Ishikawa (cell line): ENCODE measurements around the gene RELN.

ENCODE experiments used
- CEBPB ChIP-seq: IDR thresholded peaks from 2 replicates; pipeline ENCODE4 v1.6.1; 2012
- CREB1 ChIP-seq: IDR thresholded peaks from 2 replicates; pipeline ENCODE4 v1.6.1; 2012; ENCODE audit warnings: low read depth
- EGR1 ChIP-seq: IDR thresholded peaks from 2 replicates; pipeline ENCODE4 v1.6.1; 2012
- EP300 ChIP-seq: IDR thresholded peaks from 2 replicates; pipeline ENCODE4 v1.6.1; 2012; ENCODE audit warnings: borderline replicate concordance
- FOXM1 ChIP-seq: IDR thresholded peaks from 2 replicates; pipeline ENCODE4 v1.6.1; 2012; ENCODE audit warnings: low read depth, borderline replicate concordance
- MAX ChIP-seq: IDR thresholded peaks from 2 replicates; pipeline ENCODE4 v1.6.1; 2012
- NFIC ChIP-seq: IDR thresholded peaks from 2 replicates; pipeline ENCODE4 v1.6.1; 2012
- RAD21 ChIP-seq: IDR thresholded peaks from 2 replicates; pipeline ENCODE4 v1.6.1; 2012; ENCODE audit warnings: low read depth
- REST ChIP-seq: IDR thresholded peaks from 2 replicates; pipeline ENCODE4 v1.6.1; 2012; ENCODE audit warnings: low read depth, mild to moderate bottlenecking
- TAF1 ChIP-seq: IDR thresholded peaks from 2 replicates; pipeline ENCODE4 v1.6.1; 2012; ENCODE audit warnings: low read depth, mild to moderate bottlenecking
- TCF12 ChIP-seq: IDR thresholded peaks from 2 replicates; pipeline ENCODE4 v1.6.1; 2012; ENCODE audit warnings: low read depth
- TEAD4 ChIP-seq: IDR thresholded peaks from 2 replicates; pipeline ENCODE4 v1.6.1; 2012
- USF1 ChIP-seq: IDR thresholded peaks from 2 replicates; pipeline ENCODE4 v1.6.1; 2012
- YY1 ChIP-seq: IDR thresholded peaks from 2 replicates; pipeline ENCODE4 v1.6.1; 2012; ENCODE audit warnings: low read depth
- ZBTB7A ChIP-seq: IDR thresholded peaks from 2 replicates; pipeline ENCODE4 v1.6.1; 2012; ENCODE audit warnings: low read depth

The RELN gene

GRCh38 chr7:103446049-103446520 lies 543.4 kb downstream of the RELN start, which contains the start of gene SLC26A5:
Gene SLC26A5 (minus strand): TSS chr7:103446207. CDS start chr7:103421514, 24,693 bp downstream.
- TF ChIP-seq FOXM1, result no peak
- no peak for TF ChIP-seq NFIC
- no peak for TF ChIP-seq CREB1
- TF ChIP-seq USF1, result no peak
- no peak for TF ChIP-seq RAD21
- no peak for TF ChIP-seq REST
- no peak for TF ChIP-seq ZBTB7A
- peak; percentile 23; the same call in 1 of the 2 replicates for TF ChIP-seq TCF12
- peak; percentile 74 for TF ChIP-seq MAX
- TF ChIP-seq YY1, result no peak
- no peak for TF ChIP-seq TAF1

- no peak for TF ChIP-seq REST
- TF ChIP-seq MAX, result no peak
- TF ChIP-seq RAD21, result no peak
- no peak for TF ChIP-seq TAF1
- no peak for TF ChIP-seq TCF12
- no peak for TF ChIP-seq EGR1
- no peak for TF ChIP-seq CEBPB
- no peak for TF ChIP-seq USF1
- TF ChIP-seq ZBTB7A, result no peak
- TF ChIP-seq FOXM1, result no peak
- TF ChIP-seq CREB1, result no peak
- TF ChIP-seq NFIC, result no peak
- TF ChIP-seq TEAD4, result no peak
- no peak for TF ChIP-seq YY1
- no peak for TF ChIP-seq EP300
Measured at GRCh38 chr7:103445228-103446048, 544.0 kb downstream of the RELN start.

- TF ChIP-seq USF1 (no peak), FOXM1 (no peak), ZBTB7A (no peak), TEAD4 (no peak), MAX (no peak), TAF1 (no peak), NFIC (no peak), CEBPB (no peak), RAD21 (no peak), YY1 (no peak), EP300 (no peak), EGR1 (no peak), TCF12 (no peak)
Measured at GRCh38 chr7:103439661-103440060, 549.8 kb downstream of the RELN start.

- TF ChIP-seq FOXM1, result no peak
- TF ChIP-seq TAF1, result no peak
- no peak for TF ChIP-seq CREB1
- no peak for TF ChIP-seq EGR1
- TF ChIP-seq TEAD4, result no peak
Measured at GRCh38 chr7:103437623-103438022, 551.8 kb downstream of the RELN start.

- TF ChIP-seq CEBPB (no peak), REST (no peak), TCF12 (no peak)
Measured at GRCh38 chr7:103432712-103433111, 556.7 kb downstream of the RELN start.
